HG03175 (cell line): Measurements from ENCODE around the gene GNG11.

Source experiments
- ATAC-seq: cut with Tn5 transposase; IDR thresholded peaks from one replicate; pipeline ENCODE4 v1.9.1; 2021; ENCODE audit warnings: mild to moderate bottlenecking, moderate library complexity; ENCODE audit not compliant: unreplicated experiment

GNG11 gene

GRCh38 chr7:93945756-93946535, 24.4 kb downstream of the GNG11 start:
- ATAC-seq, result no peak

- ATAC-seq, result no peak
Observed at GRCh38 chr7:93948106-93948505, 26.6 kb downstream of the GNG11 start.

DNA sequence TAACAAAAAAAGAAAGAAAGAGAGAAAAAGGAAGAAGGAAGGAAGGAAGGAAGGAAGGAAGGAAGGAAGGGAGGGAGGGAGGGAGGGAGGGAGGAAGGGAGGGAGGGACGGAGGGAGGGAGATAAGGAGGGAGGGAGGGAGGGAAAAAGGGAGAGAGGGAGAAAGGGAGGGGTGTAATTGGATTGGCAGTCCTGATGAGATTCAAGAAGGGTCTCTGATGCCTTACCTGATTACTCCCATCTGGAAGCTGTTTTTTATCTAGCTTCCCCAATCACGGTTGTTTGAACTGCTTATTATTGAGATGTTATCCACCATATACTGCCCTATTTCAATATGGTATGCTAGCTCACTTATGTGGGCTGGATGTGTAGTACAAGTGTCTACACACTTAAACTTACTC, 27.3 kb downstream of the GNG11 start:
- ATAC-seq, result no peak

DNA sequence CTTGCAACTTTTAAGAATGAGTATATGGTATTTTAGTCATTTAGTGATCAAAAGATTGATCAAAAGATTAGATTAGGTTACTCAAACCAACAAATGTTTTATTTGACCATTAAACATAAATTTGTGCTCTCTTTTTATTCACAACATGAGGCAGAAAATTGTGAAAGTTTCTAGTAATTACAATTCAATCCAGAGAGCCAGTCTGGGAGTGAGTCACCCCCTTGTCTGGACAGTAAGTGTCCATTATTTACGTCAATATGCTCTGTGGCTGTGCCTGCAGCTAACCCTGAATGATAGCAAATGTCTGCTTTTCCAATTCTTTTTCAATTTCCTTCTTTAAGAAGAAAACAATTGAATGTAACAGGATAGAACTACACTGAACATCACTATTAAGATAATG, 27.9 kb downstream of the GNG11 start:
- no peak for ATAC-seq

- peak; percentile 87 for ATAC-seq
Observed at GRCh38 chr7:93955304-93955703, 33.8 kb downstream of the GNG11 start.

DNA sequence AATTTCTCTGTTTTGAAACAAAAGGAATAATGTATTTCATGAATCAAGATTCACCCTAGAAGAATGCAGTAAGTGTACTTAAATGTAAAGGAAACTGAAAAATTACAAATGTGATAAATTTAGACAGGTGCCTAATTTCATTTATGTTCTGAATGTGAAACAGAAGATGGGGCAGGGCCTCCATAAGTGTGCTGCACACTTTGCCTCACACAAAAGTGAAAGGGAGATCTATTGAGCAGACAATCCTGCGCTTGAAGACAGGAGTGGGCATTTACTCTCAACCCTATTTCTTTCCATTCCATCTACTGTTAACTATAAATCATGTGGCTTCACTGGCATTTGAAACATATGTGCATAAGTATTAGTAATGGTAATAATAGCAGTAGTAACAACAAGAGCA, 36.2 kb downstream of the GNG11 start:
- no peak for ATAC-seq

- ATAC-seq, result no peak
Observed at GRCh38 chr7:93958216-93958615, 36.7 kb downstream of the GNG11 start.

DNA sequence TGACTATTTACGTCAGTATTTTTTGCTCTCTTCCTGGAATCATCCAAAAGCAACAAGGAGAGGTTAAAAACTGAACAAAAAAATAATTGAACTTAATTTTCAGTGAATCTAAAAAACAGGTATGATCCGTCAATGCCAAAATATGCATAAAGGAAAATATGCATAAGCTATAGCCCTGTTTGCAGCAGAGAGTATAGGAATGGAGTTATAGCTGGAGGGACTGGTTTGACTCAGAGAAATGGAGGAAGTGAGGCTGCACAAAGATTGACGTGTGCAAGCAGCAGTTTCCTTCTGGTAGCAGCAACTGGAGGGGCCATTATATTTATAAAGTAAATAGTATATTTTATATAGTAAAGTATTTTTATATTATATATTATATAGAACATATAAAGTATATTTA, 37.1 kb downstream of the GNG11 start:
- ATAC-seq, result no peak

DNA sequence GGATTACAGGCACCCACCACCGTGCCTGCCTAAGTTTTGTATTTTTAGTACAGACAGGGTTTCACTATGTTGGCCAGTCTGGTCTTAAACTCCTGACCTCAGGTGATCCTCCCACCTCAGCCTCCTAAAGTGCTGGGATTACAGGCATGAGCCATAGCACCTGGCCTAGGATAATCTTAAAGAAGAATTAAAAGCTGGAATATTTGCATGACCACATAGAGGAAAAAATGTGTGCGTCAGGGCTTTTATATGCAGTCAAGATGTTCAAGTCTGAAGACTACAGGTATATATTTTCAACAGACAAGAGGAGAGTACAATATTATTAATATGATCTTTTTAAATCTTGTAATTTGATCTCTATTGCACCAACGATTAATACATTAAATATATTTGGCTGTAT, 39.5 kb downstream of the GNG11 start:
- no peak for ATAC-seq

- ATAC-seq, result no peak
Observed at GRCh38 chr7:93964262-93964661, 42.7 kb downstream of the GNG11 start.

DNA sequence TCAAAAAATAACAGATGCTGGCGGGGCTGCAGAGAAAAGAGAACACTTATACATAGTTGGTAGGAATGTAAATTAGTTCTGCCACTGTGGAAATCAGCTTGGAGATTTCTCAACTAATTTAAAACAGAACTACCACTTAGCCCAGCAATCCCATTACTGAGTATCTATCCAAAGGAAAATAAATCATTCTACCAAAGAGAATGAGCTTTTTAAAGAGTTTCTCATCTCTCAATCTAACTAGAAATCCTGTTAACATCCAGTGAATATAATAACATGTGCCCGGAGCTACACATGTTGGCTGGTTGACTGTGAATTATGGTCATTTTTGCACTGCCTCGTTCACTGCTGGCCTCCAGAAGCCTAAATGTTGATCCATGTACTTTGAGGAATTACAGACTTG, 43.3 kb downstream of the GNG11 start:
- ATAC-seq, result no peak

DNA sequence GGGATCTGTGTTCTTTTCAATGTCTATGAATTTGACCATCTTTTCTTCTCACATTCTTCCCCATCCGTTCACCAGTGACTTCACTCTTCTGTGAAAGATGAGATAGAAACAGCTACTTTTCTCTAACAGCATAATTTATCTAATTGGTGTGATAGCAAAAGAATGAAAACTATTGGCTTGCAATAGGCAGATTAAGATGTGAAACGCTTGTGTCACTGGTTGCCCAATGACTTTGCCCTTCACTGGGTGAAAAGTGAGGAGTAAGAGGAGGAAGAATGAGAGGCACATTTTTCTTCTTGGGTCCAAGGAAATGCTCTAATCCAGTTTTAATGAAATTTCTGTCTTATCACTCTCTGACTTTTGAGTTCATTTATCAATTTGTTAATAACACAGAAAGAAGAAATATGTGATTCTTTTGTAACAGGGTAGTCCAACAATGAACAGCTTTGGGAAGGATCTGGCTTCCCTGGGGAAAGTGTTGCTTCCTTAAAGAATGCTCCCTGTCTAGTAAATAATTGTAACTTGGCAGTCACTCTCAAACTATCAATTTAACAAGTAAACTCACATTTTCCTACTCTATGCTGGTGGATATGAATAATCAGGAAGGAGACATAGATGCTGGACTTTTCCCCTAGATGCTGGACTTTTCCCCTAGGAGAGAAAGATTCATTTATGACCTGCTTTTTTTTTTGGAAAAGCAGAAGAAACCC, 47.5 kb downstream of the GNG11 start:
- ATAC-seq, result no peak

GRCh38 chr7:93972029-93972725, 50.6 kb downstream of the GNG11 start:
- ATAC-seq, result no peak

DNA sequence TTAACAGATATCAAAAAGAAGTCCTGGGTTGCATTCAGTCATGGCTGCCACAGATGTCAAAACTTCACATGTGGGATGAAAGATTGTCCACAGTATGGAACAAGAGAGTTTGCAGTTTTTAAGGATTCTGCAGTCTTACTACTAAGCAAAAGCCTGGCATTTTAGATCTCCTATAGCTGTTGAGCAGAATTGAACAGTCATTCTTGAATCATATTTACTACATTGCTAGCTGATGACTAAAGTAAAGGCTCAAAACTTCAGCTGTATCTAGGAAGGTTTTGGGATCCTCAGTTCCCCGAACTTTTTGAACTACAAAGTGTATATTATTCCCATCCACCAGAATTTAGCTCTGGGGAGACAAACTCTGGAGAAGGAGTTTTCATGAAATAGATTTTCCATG, 51.6 kb downstream of the GNG11 start:
- ATAC-seq, result no peak

GRCh38 chr7:93977211-93977950, 55.8 kb downstream of the GNG11 start:
- ATAC-seq, result no peak
